IMR-90 (cell line): Measurements from ENCODE around the gene UBL7. TPM values are rescaled to one million over a fixed set of nuclear protein-coding genes. Genes with fewer than 3 reads are reported as not detected.

ENCODE experiments used
- ATAC-seq: fragments of 200-7000 bp; cut with Tn5 transposase; 2 replicates; pipeline ENCODE4 v1.9.1; 2020; ENCODE audit warnings: low read depth, mild to moderate bottlenecking, moderate library complexity
- BruUV-seq: library from RNA; stranded (reverse); fragments of 400-500 nt; replicated peaks from 2 replicates; lab custom pipeline; 2021; lab: Mats Ljungman, UMichigan
- CTCF ChIA-PET: fragments of 300-600 bp; formaldehyde crosslinking; extraction: SDS; loops from one replicate; lab custom pipeline; 2021; ENCODE audit warnings: antibody characterized with exemption; lab: Yijun Ruan, JAX
- POLR2A ChIA-PET: fragments of 300-600 bp; sonication (Branson Sonifier 250); formaldehyde crosslinking; loops from one replicate; lab custom pipeline; 2022; ENCODE audit warnings: antibody characterized with exemption; ENCODE audit not compliant: unreplicated experiment; lab: Charles Lee
- DNase-seq: peaks from one replicate; pipeline ENCODE4 v3.0.0; 2013
- H2AFZ ChIP-seq: replicated peaks from 2 replicates; pipeline ENCODE3; 2013; ENCODE audit warnings: low read length, mild to moderate bottlenecking; ENCODE audit not compliant: poor library complexity
- H2AK5ac ChIP-seq: 2 replicates; pipeline ENCODE4 v1.6.1; 2013; ENCODE audit warnings: low read depth, low read length, inconsistent platforms
- H2AK9ac ChIP-seq: replicated peaks from 2 replicates; pipeline ENCODE3; 2013; ENCODE audit warnings: mild to moderate bottlenecking, low read depth, low read length, moderate library complexity; ENCODE audit not compliant: poor library complexity
- H2BK120ac ChIP-seq: 2 replicates; pipeline ENCODE4 v1.6.1; 2013; ENCODE audit warnings: low read depth, low read length, inconsistent platforms
- H2BK15ac ChIP-seq: 3 replicates; pipeline ENCODE4 v1.6.1; 2013; ENCODE audit warnings: low read depth, low read length, inconsistent platforms
- H2BK20ac ChIP-seq: 2 replicates; pipeline ENCODE4 v1.6.1; 2013; ENCODE audit warnings: low read depth, mild to moderate bottlenecking, inconsistent platforms, low read length, moderate library complexity
- H2BK5ac ChIP-seq: 2 replicates; pipeline ENCODE4 v1.6.1; 2013; ENCODE audit warnings: mild to moderate bottlenecking, low read depth, low read length, inconsistent platforms; ENCODE audit not compliant: poor library complexity, severe bottlenecking
- H3K14ac ChIP-seq: replicated peaks from 2 replicates; pipeline ENCODE4 v1.6.1; 2013; ENCODE audit warnings: low read depth, low read length, inconsistent platforms
- H3K18ac ChIP-seq: 2 replicates; pipeline ENCODE4 v1.6.1; 2013; ENCODE audit warnings: low read depth, low read length, control low read depth
- H3K23ac ChIP-seq: 2 replicates; pipeline ENCODE4 v1.6.1; 2013; ENCODE audit warnings: low read depth, low read length, inconsistent platforms
- H3K27ac ChIP-seq: 2 replicates; pipeline ENCODE4 v1.5.1; 2013; ENCODE audit warnings: mild to moderate bottlenecking, control low read depth, low read length; ENCODE audit not compliant: insufficient read depth
- H3K27me3 ChIP-seq: 2 replicates; pipeline ENCODE4 v1.6.1; 2013; ENCODE audit warnings: low read length; ENCODE audit not compliant: control insufficient read depth, insufficient read depth
- H3K36me3 ChIP-seq: 2 replicates; pipeline ENCODE4 v1.6.1; 2013; ENCODE audit warnings: low read length, mixed read lengths; ENCODE audit not compliant: control insufficient read depth, insufficient read depth
- H3K4ac ChIP-seq: 2 replicates; pipeline ENCODE4 v1.6.1; 2013; ENCODE audit warnings: low read depth, low read length, inconsistent platforms
- H3K4me1 ChIP-seq: 2 replicates; pipeline ENCODE4 v1.6.1; 2013; ENCODE audit warnings: low read length, mixed read lengths; ENCODE audit not compliant: control insufficient read depth, insufficient read depth
- H3K4me2 ChIP-seq: 2 replicates; pipeline ENCODE4 v1.6.1; 2013; ENCODE audit warnings: low read depth, mild to moderate bottlenecking, control low read depth, low read length, moderate library complexity
- H3K4me3 ChIP-seq: 2 replicates; pipeline ENCODE4 v1.5.1; 2013; ENCODE audit warnings: low read depth, mild to moderate bottlenecking, control low read depth, low read length, moderate library complexity; ENCODE audit not compliant: insufficient read depth
- H3K56ac ChIP-seq: 2 replicates; pipeline ENCODE4 v1.6.1; 2013; ENCODE audit warnings: low read length, inconsistent platforms; ENCODE audit not compliant: insufficient read depth; ENCODE audit errors: extremely low read depth
- H3K79me1 ChIP-seq, 2 experiments: 2 replicates each; pipeline ENCODE4 v1.6.1; 2013; ENCODE audit warnings: low read length in 2 of 2, inconsistent platforms in 1 of 2, low read depth in 1 of 2
- H3K9ac ChIP-seq: 2 replicates; pipeline ENCODE4 v1.6.1; 2013; ENCODE audit warnings: low read depth, low read length, control low read depth
- H3K9me1 ChIP-seq: 2 replicates; pipeline ENCODE4 v1.6.1; 2013; ENCODE audit warnings: low read length, inconsistent platforms; ENCODE audit not compliant: insufficient read depth
- H3K9me3 ChIP-seq: 2 replicates; pipeline ENCODE4 v1.6.1; 2013; ENCODE audit warnings: low read length; ENCODE audit not compliant: control insufficient read depth, insufficient read depth
- H4K20me1 ChIP-seq: 2 replicates; pipeline ENCODE4 v1.6.1; 2013; ENCODE audit warnings: low read length, inconsistent platforms; ENCODE audit not compliant: insufficient read depth
- H4K5ac ChIP-seq: 2 replicates; pipeline ENCODE4 v1.6.1; 2013; ENCODE audit warnings: mild to moderate bottlenecking, low read depth, low read length, control low read depth
- H4K8ac ChIP-seq, 2 experiments: 2 replicates each; pipeline ENCODE4 v1.6.1; 2013; ENCODE audit warnings: low read depth in 2 of 2, low read length in 2 of 2, control low read depth in 1 of 2, inconsistent platforms in 1 of 2
- H4K91ac ChIP-seq: 2 replicates; pipeline ENCODE4 v1.6.1; 2013; ENCODE audit warnings: low read depth, low read length, inconsistent platforms; ENCODE audit not compliant: insufficient read depth
- BHLHE40 ChIP-seq: fragments of 150-350 bp; IDR thresholded peaks from 2 replicates; pipeline ENCODE4 v1.6.1; 2016; ENCODE audit warnings: mild to moderate bottlenecking, low read depth, low read length
- CEBPB ChIP-seq: IDR thresholded peaks from 2 replicates; pipeline ENCODE4 v1.6.1; 2012; ENCODE audit warnings: low read depth, low read length, improper control_type of control experiment
- FOS ChIP-seq: fragments of 150-350 bp; IDR thresholded peaks from 2 replicates; pipeline ENCODE4 v1.6.1; 2016; ENCODE audit warnings: low read depth, low read length
- NFE2L2 ChIP-seq: fragments of 150-350 bp; IDR thresholded peaks from 2 replicates; pipeline ENCODE4 v1.6.1; 2016; ENCODE audit warnings: low read depth, mild to moderate bottlenecking, low read length
- RFX5 ChIP-seq: IDR thresholded peaks from 2 replicates; pipeline ENCODE4 v1.8.0; 2012; ENCODE audit warnings: low read depth, mild to moderate bottlenecking, low read length, moderate library complexity
- SMC3 ChIP-seq: fragments of 150-350 bp; IDR thresholded peaks from 2 replicates; pipeline ENCODE4 v1.6.1; 2016; ENCODE audit warnings: low read depth, mild to moderate bottlenecking, antibody characterized with exemption, low read length, moderate library complexity
- WGBS, 2 experiments: methylation state at CpG; one replicate each; pipeline versions ENCODE4 v1.1.5 to v1.1.7; 2013; ENCODE audit warnings: missing lambda C conversion rate in 2 of 2; ENCODE audit not compliant: insufficient read length in 1 of 2; ENCODE audit errors: extremely low coverage in 2 of 2; 5-methylcytosine and 5-hydroxymethylcytosine counted together
- dilution Hi-C: fragments of 300-500 bp; cut with HindIII; formaldehyde crosslinking; loops from one replicate; pipeline ENCODE4 v1.14.3; 2018; ENCODE audit warnings: low sequenced_read_pairs; ENCODE audit not compliant: unreplicated experiment
- in situ Hi-C: fragments of 300-500 bp; cut with MboI; formaldehyde crosslinking; loops from 3 replicates; pipeline ENCODE4 v1.14.3; 2019; ENCODE audit warnings: low sequenced_read_pairs, inconsistent platforms, mixed read lengths
- intact Hi-C: fragments of 100-400 bp; cut with micrococcal nuclease; formaldehyde crosslinking; loops from 2 replicates; pipeline ENCODE4 v1.10.0; 2022
- polyA plus RNA-seq, 3 experiments: library from polyadenylated mRNA; depleted of rRNA; stranded (reverse); fragments of >200 nt; gene quantifications; 2 replicates each; pipeline ENCODE4 v1.2.3, GENCODE V29; 2012; ENCODE audit warnings: low replicate concordance in 1 of 3
- total RNA-seq: library from RNA; depleted of rRNA; stranded (reverse); fragments of >200 nt; gene quantifications from 2 replicates; pipeline ENCODE4 v1.2.3, GENCODE V29; 2012
- TF ChIP-seq, protein P1 (sequence below): fragments of 150-350 bp; IDR thresholded peaks from 2 replicates; pipeline ENCODE4 v1.6.1; 2016; ENCODE audit warnings: low read depth, mild to moderate bottlenecking, low read length, moderate library complexity, borderline replicate concordance

The UBL7 gene
- total and polyA plus RNA-seq, 2 of the 4 experiments (the other 2 are of a cell fraction) = 68.1 to 78.4 TPM

DNA sequence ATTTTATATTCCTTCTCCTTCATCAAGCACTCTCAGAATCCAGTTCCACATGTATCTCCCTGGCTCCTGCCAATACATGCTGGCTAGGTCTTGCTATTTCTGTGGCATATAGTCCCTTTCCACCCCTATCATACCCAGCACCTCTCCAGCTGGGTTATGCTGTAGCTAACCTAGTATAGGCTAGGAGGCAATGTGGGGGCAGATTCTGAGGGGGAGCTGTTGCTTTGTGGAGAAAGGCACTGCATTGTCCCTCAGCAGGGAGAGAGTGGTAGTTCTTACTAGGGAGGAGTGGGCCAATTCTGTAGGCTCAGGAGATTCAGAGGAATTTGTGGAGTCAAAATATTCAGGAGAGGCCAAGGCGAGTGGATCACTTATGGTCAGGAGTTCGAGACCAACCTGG is 39.4 kb upstream of the UBL7 start:
- Histone ChIP-seq H4K20me1 (0 out of 2 replicates have a peak, but pooled peaks cover 3% of the 10 kb centered on the region), H2BK20ac (no peak overlapping the region), H3K9me1 (no peaks in the 10 kb centered on the region), H2AFZ (no peak overlapping the region), H3K4ac (no peak overlapping the region), H4K5ac (no peak overlapping the region), H2BK15ac (no peak overlapping the region), H3K56ac (no peak overlapping the region), H2AK9ac (no peak overlapping the region), H2BK120ac (no peak overlapping the region), H3K27me3 (no peaks in the 10 kb centered on the region), H3K4me2 (no peak overlapping the region), H4K8ac (no peak overlapping the region), H3K18ac (no peak overlapping the region), H4K91ac (no peak overlapping the region), H3K23ac (no peak overlapping the region), H3K9ac (no peak overlapping the region), H2BK5ac (no peak overlapping the region), H3K36me3 (no peaks in the 10 kb centered on the region), H3K79me1 (no peaks in the 10 kb centered on the region), H3K27ac (no peak overlapping the region), H3K4me1 (no peaks in the 10 kb centered on the region; the same call in 1 of the 2 replicates), H3K4me3 (no peak overlapping the region), H2AK5ac (no peak overlapping the region), H3K14ac (no peak overlapping the region), H3K9me3 (0 out of 2 replicates have a peak, but pooled peaks cover 2% of the 10 kb centered on the region)
- in situ Hi-C loops (no loop called here), dilution Hi-C loops (no loop called here), intact Hi-C loops (no loop called here)
- WGBS, 2 experiments = no CpG with 5 or more reads among the region's 2 CpGs
- no peak for ATAC-seq
- CTCF ChIA-PET = no interaction called here
- BruUV-seq = no TSS peak
- POLR2A ChIA-PET = no interaction called here
- DNase-seq = no peak
- TF ChIP-seq RFX5 (no peak), FOS (no peak), SMC3 (no peak), NFE2L2 (no peak), BHLHE40 (no peak), CEBPB (no peak)
- TF ChIP-seq, protein P1, sequence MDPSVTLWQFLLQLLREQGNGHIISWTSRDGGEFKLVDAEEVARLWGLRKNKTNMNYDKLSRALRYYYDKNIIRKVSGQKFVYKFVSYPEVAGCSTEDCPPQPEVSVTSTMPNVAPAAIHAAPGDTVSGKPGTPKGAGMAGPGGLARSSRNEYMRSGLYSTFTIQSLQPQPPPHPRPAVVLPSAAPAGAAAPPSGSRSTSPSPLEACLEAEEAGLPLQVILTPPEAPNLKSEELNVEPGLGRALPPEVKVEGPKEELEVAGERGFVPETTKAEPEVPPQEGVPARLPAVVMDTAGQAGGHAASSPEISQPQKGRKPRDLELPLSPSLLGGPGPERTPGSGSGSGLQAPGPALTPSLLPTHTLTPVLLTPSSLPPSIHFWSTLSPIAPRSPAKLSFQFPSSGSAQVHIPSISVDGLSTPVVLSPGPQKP = no peak
